ENCODE measurements around the gene ADO.

ADO gene

GRCh38 chr10:62796896-62797295 is 7.6 kb upstream of the ADO start:
- Histone ChIP-seq H3K36me3 (ENCODE audit: insufficient read depth, low read depth, low read length) (no peaks in the 10 kb centered on the region), H3K4me1 (ENCODE audit: insufficient read depth, low read length) (no peaks in the 10 kb centered on the region), H3K27ac (ENCODE audit: low read length) (no peak overlapping the region), H3K4me3 (ENCODE audit: low read length) (no peak overlapping the region), H3K9ac (ENCODE audit: low read depth, low read length) (no peak overlapping the region), H3K9me3 (ENCODE audit: insufficient read depth, low read depth, low read length) (no peaks in the 10 kb centered on the region), H3K27me3 (ENCODE audit: insufficient read depth, low read length) (no peaks in the 10 kb centered on the region)

- no peaks in the 10 kb centered on the region for H3K9me3 ChIP-seq (ENCODE audit: insufficient read depth, low read depth, low read length)
- no peak overlapping the region for H3K27ac ChIP-seq (ENCODE audit: low read length)
- H3K36me3 ChIP-seq (ENCODE audit: insufficient read depth, low read depth, low read length) = no peaks in the 10 kb centered on the region; the same call in 1 of the 2 replicates
Measured at GRCh38 chr10:62801871-62802270, 2.6 kb upstream of the ADO start.

GRCh38 chr10:62803724-62804355 is 680 bp upstream of the ADO start:
- H3K27me3 ChIP-seq (ENCODE audit: insufficient read depth, low read length) = no peaks in the 10 kb centered on the region
- H3K4me3 ChIP-seq (ENCODE audit: low read length) = peak overlapping the region; percentile 92
- peaks cover 6% of the 10 kb centered on the region; the same call in 1 of the 2 replicates for H3K36me3 ChIP-seq (ENCODE audit: insufficient read depth, low read depth, low read length)

More at GRCh38 chr10:62801871-62802270, 2.6 kb upstream of the ADO start:
- Histone ChIP-seq H3K9ac (ENCODE audit: low read depth, low read length) (no peak overlapping the region), H3K4me3 (ENCODE audit: low read length) (no peak overlapping the region), H3K4me1 (ENCODE audit: insufficient read depth, low read length) (peaks cover 21% of the 10 kb centered on the region), H3K27me3 (ENCODE audit: insufficient read depth, low read length) (no peaks in the 10 kb centered on the region)

GRCh38 chr10:62805231-62806099 is 945 bp downstream of the ADO start:
- Histone ChIP-seq H3K9me3 (ENCODE audit: insufficient read depth, low read depth, low read length) (no peaks in the 10 kb centered on the region), H3K27ac (ENCODE audit: low read length) (peak overlapping the region; percentile 67)

More at GRCh38 chr10:62803724-62804355, 680 bp upstream of the ADO start:
- H3K9me3 ChIP-seq (ENCODE audit: insufficient read depth, low read depth, low read length) = no peaks in the 10 kb centered on the region
- peak overlapping the region; percentile 67 for H3K27ac ChIP-seq (ENCODE audit: low read length)
- peaks cover 24% of the 10 kb centered on the region for H3K4me1 ChIP-seq (ENCODE audit: insufficient read depth, low read length)
- peak overlapping the region; percentile 77 for H3K9ac ChIP-seq (ENCODE audit: low read depth, low read length)

GRCh38 chr10:62806251-62806650 is 1.7 kb downstream of the ADO start:
- H3K36me3 ChIP-seq (ENCODE audit: insufficient read depth, low read depth, low read length) = peaks cover 7% of the 10 kb centered on the region; the same call in 1 of the 2 replicates
- peaks cover 24% of the 10 kb centered on the region for H3K4me1 ChIP-seq (ENCODE audit: insufficient read depth, low read length)
- H3K27ac ChIP-seq (ENCODE audit: low read length) = no peak overlapping the region
- no peaks in the 10 kb centered on the region for H3K9me3 ChIP-seq (ENCODE audit: insufficient read depth, low read depth, low read length)
- peak overlapping the region; percentile 92 for H3K4me3 ChIP-seq (ENCODE audit: low read length)
- no peaks in the 10 kb centered on the region for H3K27me3 ChIP-seq (ENCODE audit: insufficient read depth, low read length)
- peak overlapping the region; percentile 7; the same call in 1 of the 2 replicates for H3K9ac ChIP-seq (ENCODE audit: low read depth, low read length)

More at GRCh38 chr10:62805231-62806099, 945 bp downstream of the ADO start:
- peaks cover 7% of the 10 kb centered on the region; the same call in 1 of the 2 replicates for H3K36me3 ChIP-seq (ENCODE audit: insufficient read depth, low read depth, low read length)
- peak overlapping the region; percentile 77 for H3K9ac ChIP-seq (ENCODE audit: low read depth, low read length)
- peak overlapping the region; percentile 92 for H3K4me3 ChIP-seq (ENCODE audit: low read length)
- no peaks in the 10 kb centered on the region for H3K27me3 ChIP-seq (ENCODE audit: insufficient read depth, low read length)
- H3K4me1 ChIP-seq (ENCODE audit: insufficient read depth, low read length) = peaks cover 24% of the 10 kb centered on the region

- no peak overlapping the region for H3K4me3 ChIP-seq (ENCODE audit: low read length)
- no peak overlapping the region for H3K9ac ChIP-seq (ENCODE audit: low read depth, low read length)
- H3K4me1 ChIP-seq (ENCODE audit: insufficient read depth, low read length) = peaks cover 11% of the 10 kb centered on the region
- H3K9me3 ChIP-seq (ENCODE audit: insufficient read depth, low read depth, low read length) = no peaks in the 10 kb centered on the region
- H3K36me3 ChIP-seq (ENCODE audit: insufficient read depth, low read depth, low read length) = peaks cover 7% of the 10 kb centered on the region; the same call in 1 of the 2 replicates
- H3K27me3 ChIP-seq (ENCODE audit: insufficient read depth, low read length) = peaks cover 30% of the 10 kb centered on the region
- no peak overlapping the region for H3K27ac ChIP-seq (ENCODE audit: low read length)
Measured at GRCh38 chr10:62810156-62810902, 5.8 kb downstream of the ADO start.

GRCh38 chr10:62811159-62811875 is 6.8 kb downstream of the ADO start:
- Histone ChIP-seq H3K27me3 (ENCODE audit: insufficient read depth, low read length) (peaks cover 40% of the 10 kb centered on the region), H3K36me3 (ENCODE audit: insufficient read depth, low read depth, low read length) (peaks cover 7% of the 10 kb centered on the region; the same call in 1 of the 2 replicates), H3K4me3 (ENCODE audit: low read length) (no peak overlapping the region), H3K9me3 (ENCODE audit: insufficient read depth, low read depth, low read length) (no peaks in the 10 kb centered on the region), H3K4me1 (ENCODE audit: insufficient read depth, low read length) (peaks cover 11% of the 10 kb centered on the region), H3K9ac (ENCODE audit: low read depth, low read length) (no peak overlapping the region), H3K27ac (ENCODE audit: low read length) (no peak overlapping the region)

GRCh38 chr10:62812672-62813439 is 8.3 kb downstream of the ADO start:
- Histone ChIP-seq H3K9ac (ENCODE audit: low read depth, low read length) (no peak overlapping the region), H3K27me3 (ENCODE audit: insufficient read depth, low read length) (peaks cover 52% of the 10 kb centered on the region), H3K4me3 (ENCODE audit: low read length) (no peak overlapping the region), H3K27ac (ENCODE audit: low read length) (no peak overlapping the region), H3K4me1 (ENCODE audit: insufficient read depth, low read length) (peaks cover 3% of the 10 kb centered on the region; the same call in 1 of the 2 replicates), H3K9me3 (ENCODE audit: insufficient read depth, low read depth, low read length) (no peaks in the 10 kb centered on the region), H3K36me3 (ENCODE audit: insufficient read depth, low read depth, low read length) (peaks cover 5% of the 10 kb centered on the region; the same call in 1 of the 2 replicates)

- no peak overlapping the region for H3K9ac ChIP-seq (ENCODE audit: low read depth, low read length)
- no peaks in the 10 kb centered on the region for H3K9me3 ChIP-seq (ENCODE audit: insufficient read depth, low read depth, low read length)
- peaks cover 3% of the 10 kb centered on the region; the same call in 1 of the 2 replicates for H3K4me1 ChIP-seq (ENCODE audit: insufficient read depth, low read length)
- no peak overlapping the region for H3K27ac ChIP-seq (ENCODE audit: low read length)
- peaks cover 58% of the 10 kb centered on the region for H3K27me3 ChIP-seq (ENCODE audit: insufficient read depth, low read length)
- H3K4me3 ChIP-seq (ENCODE audit: low read length) = no peak overlapping the region
- H3K36me3 ChIP-seq (ENCODE audit: insufficient read depth, low read depth, low read length) = peaks cover 5% of the 10 kb centered on the region; the same call in 1 of the 2 replicates
Measured at GRCh38 chr10:62813453-62813852, 8.9 kb downstream of the ADO start.

- H3K36me3 ChIP-seq (ENCODE audit: insufficient read depth, low read depth, low read length) = peaks cover under 1% of the 10 kb centered on the region; the same call in 1 of the 2 replicates
- H3K27me3 ChIP-seq (ENCODE audit: insufficient read depth, low read length) = peaks cover 64% of the 10 kb centered on the region
- no peak overlapping the region for H3K9ac ChIP-seq (ENCODE audit: low read depth, low read length)
- H3K4me1 ChIP-seq (ENCODE audit: insufficient read depth, low read length) = peaks cover 3% of the 10 kb centered on the region; the same call in 1 of the 2 replicates
- no peak overlapping the region for H3K27ac ChIP-seq (ENCODE audit: low read length)
- H3K9me3 ChIP-seq (ENCODE audit: insufficient read depth, low read depth, low read length) = no peaks in the 10 kb centered on the region
- 0 out of 2 replicates have a peak overlapping the region, but pooled peaks have one; percentile 84 for H3K4me3 ChIP-seq (ENCODE audit: low read length)
Measured at GRCh38 chr10:62813981-62814380, 9.5 kb downstream of the ADO start.
